ENCODE measurements around the gene FAM221A. TPM values are rescaled to one million over a fixed set of nuclear protein-coding genes. Genes with fewer than 3 reads are reported as not detected.
A peak's percentile ranks its signal among the peaks of the same experiment; 100 is the strongest.

Gene FAM221A
- total and polyA plus RNA-seq, 9 of the 15 experiments (the other 6 are each of a cell fraction or from before 2014, with no cell fraction given), result not detected

- TF ChIP-seq, protein P1, sequence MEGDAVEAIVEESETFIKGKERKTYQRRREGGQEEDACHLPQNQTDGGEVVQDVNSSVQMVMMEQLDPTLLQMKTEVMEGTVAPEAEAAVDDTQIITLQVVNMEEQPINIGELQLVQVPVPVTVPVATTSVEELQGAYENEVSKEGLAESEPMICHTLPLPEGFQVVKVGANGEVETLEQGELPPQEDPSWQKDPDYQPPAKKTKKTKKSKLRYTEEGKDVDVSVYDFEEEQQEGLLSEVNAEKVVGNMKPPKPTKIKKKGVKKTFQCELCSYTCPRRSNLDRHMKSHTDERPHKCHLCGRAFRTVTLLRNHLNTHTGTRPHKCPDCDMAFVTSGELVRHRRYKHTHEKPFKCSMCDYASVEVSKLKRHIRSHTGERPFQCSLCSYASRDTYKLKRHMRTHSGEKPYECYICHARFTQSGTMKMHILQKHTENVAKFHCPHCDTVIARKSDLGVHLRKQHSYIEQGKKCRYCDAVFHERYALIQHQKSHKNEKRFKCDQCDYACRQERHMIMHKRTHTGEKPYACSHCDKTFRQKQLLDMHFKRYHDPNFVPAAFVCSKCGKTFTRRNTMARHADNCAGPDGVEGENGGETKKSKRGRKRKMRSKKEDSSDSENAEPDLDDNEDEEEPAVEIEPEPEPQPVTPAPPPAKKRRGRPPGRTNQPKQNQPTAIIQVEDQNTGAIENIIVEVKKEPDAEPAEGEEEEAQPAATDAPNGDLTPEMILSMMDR (IDR thresholded peaks at IDR 0.05 in 2 of 3, conservative IDR thresholded peaks at IDR 0.05 in 1 of 3; ENCODE audit: insufficient read depth in 2 of 3, low read depth in 1 of 3, low read length in 3 of 3), result 0 out of 6 replicates have a peak, but pooled peaks of 1 of the 3 experiments have one; percentile 6
- TF ChIP-seq, protein P2, sequence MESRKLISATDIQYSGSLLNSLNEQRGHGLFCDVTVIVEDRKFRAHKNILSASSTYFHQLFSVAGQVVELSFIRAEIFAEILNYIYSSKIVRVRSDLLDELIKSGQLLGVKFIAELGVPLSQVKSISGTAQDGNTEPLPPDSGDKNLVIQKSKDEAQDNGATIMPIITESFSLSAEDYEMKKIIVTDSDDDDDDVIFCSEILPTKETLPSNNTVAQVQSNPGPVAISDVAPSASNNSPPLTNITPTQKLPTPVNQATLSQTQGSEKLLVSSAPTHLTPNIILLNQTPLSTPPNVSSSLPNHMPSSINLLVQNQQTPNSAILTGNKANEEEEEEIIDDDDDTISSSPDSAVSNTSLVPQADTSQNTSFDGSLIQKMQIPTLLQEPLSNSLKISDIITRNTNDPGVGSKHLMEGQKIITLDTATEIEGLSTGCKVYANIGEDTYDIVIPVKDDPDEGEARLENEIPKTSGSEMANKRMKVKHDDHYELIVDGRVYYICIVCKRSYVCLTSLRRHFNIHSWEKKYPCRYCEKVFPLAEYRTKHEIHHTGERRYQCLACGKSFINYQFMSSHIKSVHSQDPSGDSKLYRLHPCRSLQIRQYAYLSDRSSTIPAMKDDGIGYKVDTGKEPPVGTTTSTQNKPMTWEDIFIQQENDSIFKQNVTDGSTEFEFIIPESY (CRISPR knock-in tag; IDR thresholded peaks at IDR 0.05), result peak; percentile 60; the same call in 1 of the 2 replicates
- TF ChIP-seq NR1H2 (CRISPR knock-in tag; IDR thresholded peaks at IDR 0.05) (no peak), ZNF143 (CRISPR knock-in tag; IDR thresholded peaks at IDR 0.05) (no peak), E2F6 (IDR thresholded peaks at IDR 0.05; ENCODE audit: borderline replicate concordance in 1 of 2, extremely low read depth in 1 of 2, insufficient read depth in 1 of 2, insufficient read length in 1 of 2, low read depth in 1 of 2, low read length in 1 of 2, poor library complexity in 1 of 2, severe bottlenecking in 1 of 2) (peak in 1 of 2 experiments; percentile 67), EGR1 (conservative IDR thresholded peaks at IDR 0.05) (no peak), ZNF318 (IDR thresholded peaks at IDR 0.05; ENCODE audit: borderline replicate concordance in 1 of 2, low read depth in 1 of 2) (no peak)
Observed at GRCh38 chr7:23679898-23680413, at the start of gene FAM221A (continued).

All from K562 (cell line).